Ureter (tissue), 1 donor: Measurements from ENCODE around the gene SASH1. TPM values are rescaled to one million over a fixed set of nuclear protein-coding genes. Genes with fewer than 3 reads are reported as not detected.

Experiments
- DNase-seq: peaks from one replicate; pipeline ENCODE4 v3.0.0-alpha.2; 2020; ENCODE audit warnings: low spot score
- total RNA-seq: library from RNA; stranded (reverse); gene quantifications from one replicate; pipeline ENCODE4 v1.2.4, GENCODE V29; 2023
- donor health status: DM: yes; HTN: yes; CAD: no.

The SASH1 gene
- total RNA-seq, 1 donor from 2014 or later = 97.2 TPM

GRCh38 chr6:148521158-148521557 lies 178.5 kb downstream of the SASH1 start:
- DNase-seq = no peak

- DNase-seq = no peak
Measured at GRCh38 chr6:148521586-148521985, 178.9 kb downstream of the SASH1 start.

- no peak for DNase-seq
Measured at GRCh38 chr6:148523048-148523447, 180.4 kb downstream of the SASH1 start.

- DNase-seq = no peak
Measured at GRCh38 chr6:148523551-148523950, 180.9 kb downstream of the SASH1 start.

- no peak for DNase-seq
Measured at GRCh38 chr6:148524471-148524882, 181.8 kb downstream of the SASH1 start.

- no peak for DNase-seq
Measured at GRCh38 chr6:148524976-148525375, 182.3 kb downstream of the SASH1 start.

GRCh38 chr6:148525453-148525852 lies 182.8 kb downstream of the SASH1 start:
- no peak for DNase-seq

- no peak for DNase-seq
Measured at GRCh38 chr6:148526145-148526544, 183.5 kb downstream of the SASH1 start.

- DNase-seq = no peak
Measured at GRCh38 chr6:148528292-148528691, 185.7 kb downstream of the SASH1 start.

GRCh38 chr6:148529010-148529409 lies 186.4 kb downstream of the SASH1 start:
- DNase-seq = no peak

GRCh38 chr6:148530394-148530953 lies 187.8 kb downstream of the SASH1 start:
- DNase-seq = no peak

- DNase-seq = no peak
Measured at GRCh38 chr6:148530976-148531375, 188.3 kb downstream of the SASH1 start.

GRCh38 chr6:148532698-148533097 lies 190.1 kb downstream of the SASH1 start:
- no peak for DNase-seq

- no peak for DNase-seq
Measured at GRCh38 chr6:148533309-148534107, 190.9 kb downstream of the SASH1 start.

GRCh38 chr6:148534871-148535270 lies 192.2 kb downstream of the SASH1 start:
- no peak for DNase-seq

- no peak for DNase-seq
Measured at GRCh38 chr6:148535381-148535780, 192.7 kb downstream of the SASH1 start.

GRCh38 chr6:148535976-148536375 lies 193.3 kb downstream of the SASH1 start:
- no peak for DNase-seq

GRCh38 chr6:148538261-148539190 lies 195.9 kb downstream of the SASH1 start:
- peak; percentile 31 for DNase-seq

GRCh38 chr6:148543540-148543939 lies 200.9 kb downstream of the SASH1 start:
- no peak for DNase-seq

GRCh38 chr6:148544421-148544820 lies 201.8 kb downstream of the SASH1 start:
- no peak for DNase-seq

- DNase-seq = no peak
Measured at GRCh38 chr6:148545901-148546300, 203.3 kb downstream of the SASH1 start.

- no peak for DNase-seq
Measured at GRCh38 chr6:148547110-148547509, 204.5 kb downstream of the SASH1 start.
